Measurements from ENCODE around the gene SMARCC2.

SMARCC2 gene

DNA sequence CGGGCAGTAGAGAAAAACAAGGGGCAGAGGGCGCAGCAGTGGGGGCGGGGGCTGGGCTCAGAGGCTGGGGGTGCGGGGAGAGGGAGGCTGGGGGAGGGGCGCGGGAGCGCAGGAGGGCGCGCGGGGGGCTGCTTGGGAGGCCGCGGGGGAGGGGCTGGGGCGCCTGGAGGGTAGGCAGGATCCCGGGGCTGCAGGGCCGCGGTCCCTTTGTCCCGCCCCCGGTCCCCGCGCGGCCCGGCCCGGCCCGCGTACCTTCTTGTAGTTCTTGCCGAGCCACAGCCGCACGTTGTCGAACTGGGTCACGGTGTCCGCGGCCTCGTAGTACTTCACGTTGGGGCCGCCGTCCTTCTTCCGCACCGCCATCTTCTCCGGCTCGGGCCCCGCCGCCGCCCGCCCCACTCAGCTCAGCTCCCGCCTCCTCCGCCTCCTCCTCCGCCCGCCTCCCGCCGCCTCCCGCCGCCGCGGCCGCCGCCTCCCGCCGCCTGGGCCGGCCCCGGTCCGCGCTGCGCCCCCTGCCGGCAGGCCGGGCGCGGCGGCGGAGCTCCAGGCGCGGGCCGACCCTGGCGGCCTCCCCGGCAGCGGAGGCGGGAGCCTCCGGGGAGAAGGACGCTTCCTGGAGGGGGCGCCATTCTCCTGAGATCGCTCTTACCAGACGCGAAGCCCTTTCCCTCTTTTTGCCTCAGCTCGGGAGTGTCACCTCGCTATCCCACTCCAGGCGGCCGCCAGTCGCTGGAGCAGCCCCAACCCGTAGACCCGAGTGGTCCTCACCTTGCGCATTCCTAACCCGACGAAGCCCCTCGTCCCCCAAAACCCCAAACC is at the start of gene SMARCC2:
TSS of gene SMARCC2 (minus strand) at position 385 of the 819 bp plus-strand sequence. CDS start at position 363, 22 bp downstream.
- peak; percentile 85 to 89 for DNase-seq

- DNase-seq = no peak
Measured at GRCh38 chr12:56237552-56237951, 48.3 kb upstream of the SMARCC2 start.

- no peak for DNase-seq
Measured at GRCh38 chr12:56236985-56237384, 47.7 kb upstream of the SMARCC2 start.

DNA sequence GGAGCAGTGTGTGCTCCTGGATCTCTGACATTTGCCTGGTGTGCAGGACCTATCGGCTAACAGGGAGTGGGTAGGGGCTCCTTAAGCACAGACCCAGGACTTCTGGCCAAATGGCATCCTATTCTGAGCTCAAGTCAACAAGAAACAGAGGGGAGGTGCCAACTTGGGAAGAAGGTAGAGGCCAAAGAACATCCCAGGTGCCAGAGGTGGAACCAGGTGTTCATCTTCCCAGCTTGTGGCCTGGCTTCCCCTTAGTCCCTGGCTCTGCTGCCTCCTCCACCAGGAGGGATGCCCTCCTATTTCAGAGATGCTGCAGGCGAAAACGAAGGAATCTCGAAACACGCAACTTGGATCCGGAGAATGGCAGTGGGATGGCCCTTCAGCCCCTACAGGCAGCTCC is 46.8 kb upstream of the SMARCC2 start:
- no peak for DNase-seq

GRCh38 chr12:56234746-56235436 is 45.6 kb upstream of the SMARCC2 start:
- DNase-seq = no peak

- no peak for DNase-seq
Measured at GRCh38 chr12:56231184-56231582, 41.9 kb upstream of the SMARCC2 start.

GRCh38 chr12:56230432-56231183 is 41.3 kb upstream of the SMARCC2 start:
- no peak for DNase-seq

- no peak for DNase-seq
Measured at GRCh38 chr12:56229916-56230431, 40.7 kb upstream of the SMARCC2 start, which contains the start of gene SLC39A5. SLC39A5 (plus strand) TSS chr12:56230051; CDS start chr12:56231275, 1,224 bp downstream.

DNA sequence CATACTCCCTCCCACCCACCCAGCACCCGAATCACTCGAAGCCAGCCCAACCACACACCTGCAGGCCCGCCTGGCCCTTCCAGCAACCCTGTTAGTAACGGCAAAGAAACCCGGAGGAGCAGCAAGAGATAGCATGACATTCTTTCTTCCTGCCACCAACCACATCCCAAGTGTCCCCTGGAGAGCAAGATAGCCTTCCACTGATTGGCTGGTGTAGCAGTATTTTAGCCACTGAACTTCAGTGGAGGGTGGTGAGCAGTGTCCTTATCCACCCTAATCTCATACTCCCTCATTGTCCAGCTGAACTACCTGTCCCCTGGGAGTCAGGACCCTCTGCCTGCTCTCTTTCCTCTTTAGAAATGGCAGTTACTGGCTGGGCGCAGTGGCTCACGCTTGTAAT is 39.8 kb upstream of the SMARCC2 start:
- no peak for DNase-seq

GRCh38 chr12:56224954-56225353 is 35.7 kb upstream of the SMARCC2 start:
- DNase-seq = no peak

- peak; percentile 96 to 97 for DNase-seq
Measured at GRCh38 chr12:56224102-56224701, 34.9 kb upstream of the SMARCC2 start, which contains the start of gene NABP2. NABP2 (plus strand) TSS chr12:56224342; CDS start chr12:56224857, 515 bp downstream.

DNA sequence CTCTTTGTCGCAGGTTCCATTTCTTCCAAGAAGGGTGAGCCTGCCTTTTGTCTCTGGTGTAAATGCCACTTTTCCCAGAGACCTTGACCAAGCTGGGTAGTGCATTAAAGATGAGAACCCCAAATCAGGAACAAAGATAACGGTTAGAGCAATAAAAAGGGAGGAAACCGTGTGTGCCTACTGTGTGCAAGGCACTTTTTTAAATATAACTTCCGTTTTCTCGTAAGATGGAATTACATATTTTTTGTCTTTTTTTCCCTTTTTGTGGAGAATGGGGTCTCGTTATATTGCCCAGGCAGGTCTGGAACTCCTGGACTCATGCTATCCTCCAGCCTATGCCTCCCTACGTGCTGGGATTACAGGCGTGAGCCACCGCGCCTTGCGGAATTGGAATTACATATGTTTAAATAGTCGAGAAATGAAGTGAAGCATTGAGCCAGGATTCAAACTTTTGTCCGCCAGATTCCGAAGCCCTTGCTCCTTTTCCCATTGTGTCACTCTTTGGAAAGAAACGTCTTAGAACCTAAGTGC is 34.4 kb upstream of the SMARCC2 start:
- no peak for DNase-seq

DNA sequence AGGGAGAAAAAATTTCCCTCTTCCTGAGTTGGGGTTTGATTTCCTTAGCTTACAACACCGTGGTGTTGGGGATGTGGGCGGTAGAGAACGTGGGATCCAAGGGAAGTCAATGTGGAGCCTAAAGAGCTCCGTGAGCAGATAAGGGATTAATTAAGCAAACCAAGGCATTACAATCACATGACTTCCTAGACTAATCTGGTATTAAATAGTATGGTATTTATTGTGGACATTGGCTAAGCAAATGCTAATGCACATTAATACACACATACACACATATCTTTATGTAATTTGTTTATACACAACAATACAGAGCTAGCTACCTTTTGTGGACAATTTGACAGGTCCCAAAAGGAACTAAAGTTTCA is 33.2 kb upstream of the SMARCC2 start:
- no peak for DNase-seq

DNA sequence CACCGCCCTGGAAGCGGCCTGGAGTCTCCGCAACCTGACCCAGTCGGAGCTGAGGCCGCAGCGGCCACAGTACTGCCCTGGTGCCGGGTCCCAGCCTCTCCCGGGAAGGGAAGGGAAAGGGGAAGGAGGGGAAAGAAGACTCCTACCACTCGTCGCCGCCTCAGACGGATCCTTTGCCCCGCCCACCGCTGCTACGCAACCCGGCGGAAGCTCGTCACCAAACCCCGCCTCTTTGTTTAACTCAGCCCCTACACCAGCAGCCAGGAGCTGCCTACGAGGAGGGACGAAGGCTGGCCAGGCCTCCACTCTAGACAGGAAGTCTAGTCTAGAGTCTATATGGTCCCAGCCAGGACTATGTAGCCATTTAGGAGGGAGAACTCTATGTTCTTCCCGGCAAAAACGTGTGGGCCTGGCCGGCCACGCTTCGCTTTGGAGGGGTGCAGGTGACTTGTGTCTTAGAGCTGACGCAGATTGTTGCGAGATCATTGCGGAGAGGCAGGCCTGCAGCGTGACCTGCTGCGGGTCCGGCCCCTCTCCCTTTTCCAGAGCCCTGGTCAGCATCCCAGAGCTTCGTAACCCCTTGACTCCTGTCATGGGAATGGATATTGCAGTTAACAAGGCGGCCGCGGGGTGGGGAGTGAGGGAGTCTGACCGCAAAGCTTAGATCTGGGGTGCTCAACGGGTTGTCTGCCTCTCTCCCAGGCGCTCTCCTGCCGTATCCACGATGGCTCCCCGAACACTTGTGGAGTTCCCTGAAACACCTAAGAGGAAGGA is 32.7 kb upstream of the SMARCC2 start, which contains the start of gene RNF41:
TSS of gene RNF41 (minus strand) at position 166 of the 774 bp plus-strand sequence. CDS start 7,875 bp downstream, outside the sequence.
- DNase-seq = peak; percentile 91 to 94

DNA sequence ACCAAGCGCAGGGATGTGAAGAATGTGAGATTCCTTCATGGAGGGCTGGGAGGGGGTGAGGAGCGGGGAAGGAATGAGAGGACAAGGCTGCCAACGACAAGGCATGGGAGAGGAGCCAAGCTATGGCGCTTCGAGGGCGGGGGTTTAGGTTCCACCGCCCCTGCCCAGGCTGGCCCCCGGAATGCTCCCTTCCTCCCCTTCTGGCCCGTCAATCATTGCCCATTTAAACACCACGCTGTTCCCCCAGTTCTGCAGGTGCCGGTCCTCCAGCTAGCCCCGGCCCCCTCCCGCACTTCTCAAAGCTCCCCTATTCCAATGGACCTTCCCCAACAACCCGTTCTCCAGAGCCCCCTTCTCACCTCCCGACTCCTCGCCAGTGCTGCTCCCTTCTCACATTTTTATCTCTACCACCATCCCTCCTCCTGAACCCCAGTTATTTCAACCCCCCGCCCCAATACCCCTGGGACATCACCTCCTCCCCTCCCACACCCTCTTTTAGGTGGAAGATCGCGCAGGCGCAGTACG is 32.0 kb upstream of the SMARCC2 start:
- DNase-seq = no peak

DNA sequence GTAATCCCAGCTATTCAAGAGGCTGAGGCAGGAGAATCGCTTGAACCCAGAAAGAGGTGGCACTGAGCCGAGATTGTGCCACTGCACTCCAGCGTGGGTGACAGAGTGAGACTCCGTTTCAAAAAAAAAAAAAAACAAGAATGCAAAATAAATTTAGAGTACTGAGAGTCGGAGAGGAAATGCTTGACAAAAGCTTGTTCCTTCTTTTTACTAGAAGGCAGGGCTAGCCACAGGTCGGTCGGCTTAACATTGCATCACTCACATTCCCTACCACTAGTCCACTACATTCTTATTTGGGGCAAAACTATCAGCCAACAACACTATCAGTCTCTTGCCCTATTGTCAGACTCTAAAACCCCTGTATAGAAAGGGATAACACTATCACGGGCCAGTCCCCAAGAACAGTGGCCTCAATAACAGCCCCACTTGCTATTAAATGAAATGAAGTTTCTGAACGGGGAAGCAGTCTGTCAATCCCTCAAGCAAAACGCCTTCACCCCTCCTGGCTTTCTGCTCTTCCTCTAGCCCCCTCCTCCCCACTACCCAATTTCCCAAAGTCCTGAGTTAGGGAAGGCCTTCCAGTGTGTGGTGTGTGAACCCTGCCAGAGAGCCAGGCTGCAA is 31.4 kb upstream of the SMARCC2 start:
- DNase-seq = no peak

- no peak for DNase-seq
Measured at GRCh38 chr12:56219840-56220239, 30.6 kb upstream of the SMARCC2 start.

GRCh38 chr12:56216461-56216860 is 27.2 kb upstream of the SMARCC2 start:
- DNase-seq = no peak

GRCh38 chr12:56213878-56214277 is 24.6 kb upstream of the SMARCC2 start:
- no peak for DNase-seq

GRCh38 chr12:56212361-56212760 is 23.1 kb upstream of the SMARCC2 start:
- DNase-seq = no peak

DNA sequence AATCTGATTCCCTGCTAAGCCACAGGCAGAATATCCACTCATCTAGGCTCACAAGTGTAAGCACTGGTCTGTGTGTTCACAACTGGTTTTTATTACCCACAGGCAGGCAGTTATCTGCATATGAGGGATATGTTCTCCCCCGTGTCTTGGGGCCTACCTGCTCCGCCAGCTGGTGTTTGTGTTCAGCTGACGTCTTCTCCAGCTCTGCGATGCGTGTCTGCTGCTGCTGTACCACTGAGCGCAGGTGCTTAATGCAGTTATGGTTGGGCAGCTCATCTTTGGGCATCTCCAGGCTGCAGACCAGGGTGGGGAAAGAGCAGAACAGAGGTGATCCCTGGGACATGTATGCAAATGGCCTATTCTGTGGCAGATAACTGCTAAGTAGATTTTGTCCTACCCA is 18.7 kb upstream of the SMARCC2 start:
- DNase-seq = no peak
